WTC11 (cell line): ENCODE measurements around the gene CACNA1C.

ENCODE experiments used
- AFF4 ChIP-seq: sonication (generic); formaldehyde crosslinking; IDR thresholded peaks from 2 replicates; pipeline ENCODE4 v1.8.1; 2023; ENCODE audit warnings: mild to moderate bottlenecking, missing genetic modification reagents, borderline replicate concordance
- ATF2 ChIP-seq: sonication (generic); formaldehyde crosslinking; IDR thresholded peaks from 2 replicates; pipeline ENCODE4 v1.8.1; 2022; ENCODE audit warnings: low read depth, missing genetic modification reagents, borderline replicate concordance
- CBFB ChIP-seq: sonication (generic); formaldehyde crosslinking; IDR thresholded peaks from 2 replicates; pipeline ENCODE4 v1.8.1; 2022; ENCODE audit warnings: mild to moderate bottlenecking, low read depth, missing genetic modification reagents
- CTCF ChIP-seq: fragments of 200-600 bp; IDR thresholded peaks from 2 replicates; pipeline ENCODE4 v1.8.0; 2022; ENCODE audit warnings: antibody characterized with exemption
- E2F1 ChIP-seq: sonication (generic); formaldehyde crosslinking; IDR thresholded peaks from 2 replicates; pipeline ENCODE4 v1.8.0; 2022; ENCODE audit warnings: mild to moderate bottlenecking, missing genetic modification reagents
- ESRRA ChIP-seq: sonication (generic); formaldehyde crosslinking; IDR thresholded peaks from 2 replicates; pipeline ENCODE4 v1.8.1; 2022; ENCODE audit warnings: mild to moderate bottlenecking, missing genetic modification reagents, borderline replicate concordance
- IRF2 ChIP-seq: sonication (generic); formaldehyde crosslinking; IDR thresholded peaks from 2 replicates; pipeline ENCODE4 v1.8.0; 2022; ENCODE audit warnings: low read depth, missing genetic modification reagents, borderline replicate concordance
- MAX ChIP-seq: sonication (generic); formaldehyde crosslinking; IDR thresholded peaks from 2 replicates; pipeline ENCODE4 v1.8.0; 2022; ENCODE audit warnings: mild to moderate bottlenecking, missing genetic modification reagents
- NFE2L1 ChIP-seq: sonication (generic); formaldehyde crosslinking; IDR thresholded peaks from 2 replicates; pipeline ENCODE4 v1.8.1; 2023; ENCODE audit warnings: missing genetic modification reagents
- PRDM15 ChIP-seq: sonication (generic); formaldehyde crosslinking; IDR thresholded peaks from 2 replicates; pipeline ENCODE4 v1.8.0; 2022; ENCODE audit warnings: missing genetic modification reagents
- TP53 ChIP-seq: sonication (generic); formaldehyde crosslinking; IDR thresholded peaks from 2 replicates; pipeline ENCODE4 v1.8.1; 2023; ENCODE audit warnings: mild to moderate bottlenecking, missing genetic modification reagents
- ZNF532 ChIP-seq: fragments of 250-450 bp; sonication (Bioruptor Pico); IDR thresholded peaks from 2 replicates; pipeline ENCODE4 v1.9.0; 2021; ENCODE audit warnings: mild to moderate bottlenecking, borderline replicate concordance

- TF ChIP-seq ATF2 (no peak), ESRRA (no peak), PRDM15 (CRISPR knock-in tag) (no peak), MAX (CRISPR knock-in tag) (no peak), CBFB (CRISPR knock-in tag) (no peak), IRF2 (no peak), TP53 (no peak), CTCF (peak; percentile 94), NFE2L1 (CRISPR knock-in tag) (no peak), ZNF532 (CRISPR knock-in tag) (no peak), E2F1 (CRISPR knock-in tag) (no peak), AFF4 (CRISPR knock-in tag) (no peak)
Measured at GRCh38 chr12:2395354-2395977, 342.7 kb downstream of the CACNA1C start.
